Measurements from ENCODE around the gene CAND1. TPM values are rescaled to one million over a fixed set of nuclear protein-coding genes. Genes with fewer than 3 reads are reported as not detected.

CAND1 gene
- total and polyA plus RNA-seq, 8 donors, result 11.6 to 175 (median 32.1) TPM

GRCh38 chr12:67287311-67287710 is 18.2 kb downstream of the CAND1 start:
- TF ChIP-seq POLR2A (IDR thresholded peaks at IDR 0.05), result no peak
- no peak for TF ChIP-seq POLR2AphosphoS5 (IDR thresholded peaks at IDR 0.05)
- TF ChIP-seq, protein P1, sequence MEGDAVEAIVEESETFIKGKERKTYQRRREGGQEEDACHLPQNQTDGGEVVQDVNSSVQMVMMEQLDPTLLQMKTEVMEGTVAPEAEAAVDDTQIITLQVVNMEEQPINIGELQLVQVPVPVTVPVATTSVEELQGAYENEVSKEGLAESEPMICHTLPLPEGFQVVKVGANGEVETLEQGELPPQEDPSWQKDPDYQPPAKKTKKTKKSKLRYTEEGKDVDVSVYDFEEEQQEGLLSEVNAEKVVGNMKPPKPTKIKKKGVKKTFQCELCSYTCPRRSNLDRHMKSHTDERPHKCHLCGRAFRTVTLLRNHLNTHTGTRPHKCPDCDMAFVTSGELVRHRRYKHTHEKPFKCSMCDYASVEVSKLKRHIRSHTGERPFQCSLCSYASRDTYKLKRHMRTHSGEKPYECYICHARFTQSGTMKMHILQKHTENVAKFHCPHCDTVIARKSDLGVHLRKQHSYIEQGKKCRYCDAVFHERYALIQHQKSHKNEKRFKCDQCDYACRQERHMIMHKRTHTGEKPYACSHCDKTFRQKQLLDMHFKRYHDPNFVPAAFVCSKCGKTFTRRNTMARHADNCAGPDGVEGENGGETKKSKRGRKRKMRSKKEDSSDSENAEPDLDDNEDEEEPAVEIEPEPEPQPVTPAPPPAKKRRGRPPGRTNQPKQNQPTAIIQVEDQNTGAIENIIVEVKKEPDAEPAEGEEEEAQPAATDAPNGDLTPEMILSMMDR (IDR thresholded peaks at IDR 0.05), result no peak
- no peak for TF ChIP-seq EP300 (IDR thresholded peaks at IDR 0.05)
- Histone ChIP-seq H3K36me3 (peaks cover 0 to 37% (median 22%) of the 10 kb centered on the region in 4 donors), H3K27me3 (no peaks in the 10 kb centered on the region), H3K27ac (no peak overlapping the region), H3K4me3 (no peak overlapping the region), H3K4me1 (peaks cover 0 to 28% (median 5%) of the 10 kb centered on the region in 4 donors), H3K9me3 (no peaks in the 10 kb centered on the region)
- DNase-seq, result no peak
- WGBS, 5 donors, result 83 to 94% (median 91%) methylated on average over 5 of the region's 5 CpGs
- intact Hi-C loops (cut with DNase I; ENCODE audit: low total_unique reads), result no loop called here

- intact Hi-C loops (cut with DNase I; ENCODE audit: low total_unique reads), result no loop called here
Observed at GRCh38 chr12:67288561-67288960, 19.4 kb downstream of the CAND1 start.

GRCh38 chr12:67290378-67290777 is 21.2 kb downstream of the CAND1 start:
- H3K4me1 ChIP-seq, result peaks cover 0 to 31% (median 5%) of the 10 kb centered on the region in 4 donors
- peaks cover 0 to 40% (median 26%) of the 10 kb centered on the region in 4 donors for H3K36me3 ChIP-seq
- H3K27me3 ChIP-seq, result no peaks in the 10 kb centered on the region
- no peak overlapping the region for H3K27ac ChIP-seq
- no peaks in the 10 kb centered on the region for H3K9me3 ChIP-seq
- WGBS, 5 donors, result 96 to 100% (median 98%) methylated on average over 2 of the region's 2 CpGs
- DNase-seq, result no peak
- TF ChIP-seq EP300 (IDR thresholded peaks at IDR 0.05) (no peak), POLR2A (IDR thresholded peaks at IDR 0.05) (no peak), POLR2AphosphoS5 (IDR thresholded peaks at IDR 0.05) (no peak)
- TF ChIP-seq, protein P1 (IDR thresholded peaks at IDR 0.05), result no peak
- no peak overlapping the region for H3K4me3 ChIP-seq
- intact Hi-C loops (cut with DNase I; ENCODE audit: low total_unique reads), result no loop called here

More at GRCh38 chr12:67288561-67288960, 19.4 kb downstream of the CAND1 start:
- Histone ChIP-seq H3K27me3 (no peaks in the 10 kb centered on the region), H3K9me3 (no peaks in the 10 kb centered on the region), H3K36me3 (peaks cover 0 to 33% (median 17%) of the 10 kb centered on the region in 4 donors), H3K4me3 (no peak overlapping the region), H3K4me1 (peaks cover 0 to 28% (median 5%) of the 10 kb centered on the region in 4 donors), H3K27ac (no peak overlapping the region)
- no peak for TF ChIP-seq EP300 (IDR thresholded peaks at IDR 0.05)
- no peak for TF ChIP-seq POLR2AphosphoS5 (IDR thresholded peaks at IDR 0.05)
- TF ChIP-seq POLR2A (IDR thresholded peaks at IDR 0.05), result no peak
- TF ChIP-seq, protein P1 (IDR thresholded peaks at IDR 0.05), result no peak
- WGBS, 5 donors, result 86 to 91% (median 88%) methylated on average over 2 of the region's 2 CpGs
- no peak for DNase-seq

DNA sequence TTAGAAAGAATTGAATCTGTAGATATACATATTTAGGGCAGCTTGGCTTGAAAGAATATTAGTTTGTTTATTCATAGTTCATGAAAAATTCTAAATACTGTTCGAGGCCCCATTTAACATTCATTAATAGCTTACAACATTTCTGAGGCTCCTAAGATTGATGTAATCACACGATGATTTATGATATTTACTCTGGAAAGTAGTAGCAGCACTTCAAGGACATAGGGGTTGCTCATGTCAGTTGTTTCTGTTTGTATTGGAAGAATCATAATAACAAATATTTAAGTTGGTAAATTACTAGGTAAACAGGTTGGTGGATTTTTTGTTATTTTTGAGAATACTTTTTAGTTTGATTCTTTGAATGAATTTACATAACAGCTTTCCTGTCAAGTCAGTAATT is 30.4 kb downstream of the CAND1 start:
- TF ChIP-seq EP300 (IDR thresholded peaks at IDR 0.05) (no peak), POLR2A (IDR thresholded peaks at IDR 0.05) (no peak), POLR2AphosphoS5 (IDR thresholded peaks at IDR 0.05) (no peak)
- TF ChIP-seq, protein P1 (IDR thresholded peaks at IDR 0.05), result no peak
- Histone ChIP-seq H3K36me3 (peaks cover 26 to 86% (median 82%) of the 10 kb centered on the region in 4 donors), H3K9me3 (no peaks in the 10 kb centered on the region), H3K4me1 (peaks cover 0 to 16% (median 2%) of the 10 kb centered on the region in 4 donors), H3K27me3 (no peaks in the 10 kb centered on the region), H3K4me3 (no peak overlapping the region), H3K27ac (no peak overlapping the region)
- no peak for DNase-seq
- WGBS, 5 donors, result 57 to 68% (median 59%) methylated on average over 2 of the region's 2 CpGs
- intact Hi-C loops (cut with DNase I; ENCODE audit: low total_unique reads), result no loop called here
